HEK293T (cell line): ENCODE results near the gene SMCO2.

Source experiments
- BHLHE40 ChIP-seq: fragments of 450-650 bp; IDR thresholded peaks from 2 replicates; pipeline ENCODE4 v1.6.1; 2016; ENCODE audit warnings: mild to moderate bottlenecking, moderate library complexity, borderline replicate concordance
- SUZ12 ChIP-seq: fragments of 450-650 bp; IDR thresholded peaks from 2 replicates; pipeline ENCODE4 v1.6.1; 2016; ENCODE audit warnings: mild to moderate bottlenecking

DNA sequence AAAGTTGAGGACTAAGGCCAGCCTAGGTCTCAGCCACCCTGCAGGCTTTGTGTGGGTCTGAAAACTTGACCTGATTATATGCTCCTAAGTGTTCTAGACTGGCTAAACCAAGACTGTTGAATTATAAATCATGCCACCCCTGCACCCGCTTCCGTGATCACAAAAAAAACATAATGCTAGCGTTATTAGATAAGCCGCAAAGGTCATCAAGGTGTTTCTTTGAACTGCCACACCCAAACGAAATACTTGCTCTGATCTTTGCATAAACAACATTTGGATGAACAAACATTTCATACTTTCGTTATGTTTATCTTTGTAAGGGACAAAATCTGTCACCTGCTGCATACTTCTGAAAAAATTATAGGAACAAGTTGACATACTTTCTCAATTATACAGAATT is 2.5 kb downstream of the SMCO2 start:
- TF ChIP-seq SUZ12 (no peak), BHLHE40 (no peak)
